HepG2 (cell line): ENCODE results near the gene ZNF765. TPM values are rescaled to one million over a fixed set of nuclear protein-coding genes. Genes with fewer than 3 reads are reported as not detected.

Experiments
- ARID2 ChIP-seq: sonication (generic); formaldehyde crosslinking; IDR thresholded peaks from 2 replicates; pipeline ENCODE4 v1.8.1; 2022; ENCODE audit warnings: mild to moderate bottlenecking, missing genetic modification reagents, borderline replicate concordance
- ASH2L ChIP-seq: fragments of 300-600, 200-600 bp; sonication (generic); IDR thresholded peaks from 2 replicates; pipeline ENCODE4 v1.7.0; 2017; ENCODE audit warnings: low read depth, mild to moderate bottlenecking, moderate library complexity, mixed read lengths, low read length; ENCODE audit not compliant: insufficient read length
- CENPX ChIP-seq: sonication (generic); formaldehyde crosslinking; IDR thresholded peaks from 2 replicates; pipeline ENCODE4 v1.9.0; 2021; ENCODE audit warnings: mild to moderate bottlenecking, missing genetic modification reagents, moderate library complexity
- HOXA3 ChIP-seq: sonication (generic); formaldehyde crosslinking; IDR thresholded peaks from 2 replicates; pipeline ENCODE4 v1.5.0; 2020; ENCODE audit warnings: missing genetic modification reagents
- LCORL ChIP-seq, 2 experiments: fragments of 450-650 bp in 1 of 2; sonication (generic) in 1 of 2; formaldehyde crosslinking in 1 of 2; IDR thresholded peaks; 2 replicates each; pipeline versions ENCODE4 v1.5.0 to v1.6.1; 2017 to 2020; ENCODE audit warnings: antibody characterized with exemption in 1 of 2, missing genetic modification reagents in 1 of 2
- MTA1 ChIP-seq: sonication (generic); formaldehyde crosslinking; IDR thresholded peaks from 2 replicates; pipeline ENCODE4 v1.4.0; 2020; ENCODE audit warnings: missing genetic modification reagents, mild to moderate bottlenecking, borderline replicate concordance
- NCOR1 ChIP-seq: fragments of 200-600 bp; sonication (generic); IDR thresholded peaks from 2 replicates; pipeline ENCODE4 v1.7.0; 2017; ENCODE audit warnings: antibody characterized with exemption, low read length, borderline replicate concordance
- PAXIP1 ChIP-seq: sonication (generic); formaldehyde crosslinking; conservative IDR thresholded peaks from 2 replicates; pipeline ENCODE4 v1.4.0; 2020; ENCODE audit warnings: mild to moderate bottlenecking, missing genetic modification reagents, moderate library complexity
- PHB2 ChIP-seq: fragments of 450-650 bp; IDR thresholded peaks from 2 replicates; pipeline ENCODE4 v1.6.1; 2018; ENCODE audit not compliant: partially characterized antibody
- PHF20 ChIP-seq: sonication (generic); formaldehyde crosslinking; IDR thresholded peaks from 2 replicates; pipeline ENCODE4 v1.5.0; 2020; ENCODE audit warnings: mild to moderate bottlenecking, missing genetic modification reagents
- POLR2AphosphoS2 ChIP-seq: IDR thresholded peaks from 2 replicates; pipeline ENCODE4 v1.6.1; 2011; ENCODE audit warnings: low read depth, low read length, improper control_type of control experiment
- POLR2G ChIP-seq: fragments of 200-400 bp; formaldehyde crosslinking; IDR thresholded peaks from 2 replicates; pipeline ENCODE4 v1.6.1; 2018; ENCODE audit warnings: mild to moderate bottlenecking, low read depth, low read length, moderate library complexity
- PRMT3 ChIP-seq: sonication (generic); formaldehyde crosslinking; IDR thresholded peaks from 2 replicates; pipeline ENCODE4 v1.8.1; 2022; ENCODE audit warnings: low read depth, mild to moderate bottlenecking, moderate library complexity, missing genetic modification reagents, borderline replicate concordance
- REPIN1 ChIP-seq: sonication (generic); formaldehyde crosslinking; IDR thresholded peaks from 2 replicates; pipeline ENCODE4 v1.8.0; 2022; ENCODE audit warnings: missing genetic modification reagents, low read depth, mild to moderate bottlenecking, borderline replicate concordance
- SMC3 ChIP-seq: IDR thresholded peaks from 2 replicates; pipeline ENCODE4 v1.6.1; 2011; ENCODE audit warnings: low read length, improper control_type of control experiment
- SP140L ChIP-seq: sonication (generic); formaldehyde crosslinking; IDR thresholded peaks from 2 replicates; pipeline ENCODE4 v1.4.0; 2020; ENCODE audit warnings: missing genetic modification reagents, borderline replicate concordance
- SP5 ChIP-seq: IDR thresholded peaks from 2 replicates; pipeline ENCODE4 v1.6.1; 2016; ENCODE audit warnings: low read depth, borderline replicate concordance
- ZFP82 ChIP-seq: sonication (generic); formaldehyde crosslinking; IDR thresholded peaks from 2 replicates; pipeline ENCODE4 v1.5.1; 2020; ENCODE audit warnings: mild to moderate bottlenecking, missing genetic modification reagents, borderline replicate concordance
- ZMYM4 ChIP-seq: sonication (generic); formaldehyde crosslinking; IDR thresholded peaks from 2 replicates; pipeline ENCODE4 v1.8.1; 2023; ENCODE audit warnings: mild to moderate bottlenecking, missing genetic modification reagents
- ZNF121 ChIP-seq: sonication (generic); formaldehyde crosslinking; IDR thresholded peaks from 2 replicates; pipeline ENCODE4 v1.5.0; 2020; ENCODE audit warnings: mild to moderate bottlenecking, missing genetic modification reagents
- ZNF160 ChIP-seq: sonication (generic); formaldehyde crosslinking; IDR thresholded peaks from 2 replicates; pipeline ENCODE4 v1.8.0; 2022; ENCODE audit warnings: mild to moderate bottlenecking, inconsistent platforms, missing genetic modification reagents
- ZNF263 ChIP-seq: sonication (generic); formaldehyde crosslinking; IDR thresholded peaks from 2 replicates; pipeline ENCODE4 v1.4.0; 2020; ENCODE audit warnings: missing genetic modification reagents
- ZNF264 ChIP-seq: sonication (generic); formaldehyde crosslinking; IDR thresholded peaks from 2 replicates; pipeline ENCODE4 v1.4.0; 2020; ENCODE audit warnings: missing genetic modification reagents
- ZNF543 ChIP-seq: sonication (generic); formaldehyde crosslinking; IDR thresholded peaks from 2 replicates; pipeline ENCODE4 v1.4.0; 2020; ENCODE audit warnings: mild to moderate bottlenecking, missing genetic modification reagents
- polyA plus RNA-seq, 8 experiments: library from polyadenylated mRNA; depleted of rRNA in 3 of 8; stranded (reverse) in 7 of 8; unstranded in 1 of 8; fragments of >200 nt; fragmentation: Illumina TruSeq in 4 of 8; extraction: Trizol in 4 of 8; gene quantifications; 2 replicates each; pipeline versions ENCODE4 v1.2.1 to v1.2.3, GENCODE V29; 2011 to 2016; ENCODE audit warnings: low read depth in 4 of 8, missing spikeins in 1 of 8, mixed read lengths in 1 of 8; ENCODE audit not compliant: insufficient read depth in 1 of 8
- total RNA-seq, 5 experiments: library from RNA; depleted of rRNA; stranded (reverse); fragments of >200 nt; fragmentation: Illumina TruSeq; extraction: Trizol; gene quantifications; 2 replicates each; pipeline ENCODE4 v1.2.3, GENCODE V29; 2016; ENCODE audit warnings: low read depth in 1 of 5
- TF ChIP-seq, protein P1 (sequence below): sonication (generic); formaldehyde crosslinking; IDR thresholded peaks from 2 replicates; pipeline ENCODE4 v1.5.0; 2020; ENCODE audit warnings: missing genetic modification reagents

The ZNF765 gene
- total and polyA plus RNA-seq, 2 of the 13 experiments (the other 11 are each of a cell fraction or from before 2014, with no cell fraction given): 5.0 to 14.5 TPM

- TF ChIP-seq ZNF264 (0 out of 2 replicates have a peak, but pooled peaks have one; percentile 40), ARID2 (CRISPR knock-in tag) (no peak), POLR2AphosphoS2 (no peak), PAXIP1 (CRISPR knock-in tag) (peak; percentile 61), LCORL (IDR thresholded peaks at IDR 0.05) (no peak), LCORL (CRISPR knock-in tag; IDR thresholded peaks at IDR 0.05) (peak; percentile 42; the same call in 1 of the 2 replicates), PHB2 (no peak), ZNF543 (CRISPR knock-in tag) (0 out of 2 replicates have a peak, but pooled peaks have one; percentile 56), ZMYM4 (CRISPR knock-in tag) (peak; percentile 26; the same call in 1 of the 2 replicates), ZNF263 (CRISPR knock-in tag) (no peak), PHF20 (CRISPR knock-in tag) (peak; percentile 66), NCOR1 (peak; percentile 24; the same call in 1 of the 2 replicates), CENPX (CRISPR knock-in tag) (no peak), ASH2L (peak; percentile 61), POLR2G (peak; percentile 77), HOXA3 (CRISPR knock-in tag) (peak; percentile 43), PRMT3 (CRISPR knock-in tag) (no peak), ZNF160 (peak; percentile 68; the same call in 1 of the 2 replicates), SP5 (CRISPR knock-in tag) (peak; percentile 63), ZFP82 (peak; percentile 43; the same call in 1 of the 2 replicates), SP140L (CRISPR knock-in tag) (peak; percentile 49; the same call in 1 of the 2 replicates), ZNF121 (no peak), REPIN1 (CRISPR knock-in tag) (no peak; the same call in 1 of the 2 replicates), SMC3 (no peak), MTA1 (0 out of 2 replicates have a peak, but pooled peaks have one; percentile 27)
- TF ChIP-seq, protein P1, sequence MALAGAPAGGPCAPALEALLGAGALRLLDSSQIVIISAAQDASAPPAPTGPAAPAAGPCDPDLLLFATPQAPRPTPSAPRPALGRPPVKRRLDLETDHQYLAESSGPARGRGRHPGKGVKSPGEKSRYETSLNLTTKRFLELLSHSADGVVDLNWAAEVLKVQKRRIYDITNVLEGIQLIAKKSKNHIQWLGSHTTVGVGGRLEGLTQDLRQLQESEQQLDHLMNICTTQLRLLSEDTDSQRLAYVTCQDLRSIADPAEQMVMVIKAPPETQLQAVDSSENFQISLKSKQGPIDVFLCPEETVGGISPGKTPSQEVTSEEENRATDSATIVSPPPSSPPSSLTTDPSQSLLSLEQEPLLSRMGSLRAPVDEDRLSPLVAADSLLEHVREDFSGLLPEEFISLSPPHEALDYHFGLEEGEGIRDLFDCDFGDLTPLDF: peak; percentile 65
Measured at GRCh38 chr19:53467485-53468262, 72.7 kb downstream of the ZNF765 start, which contains the start of gene ZNF813 (continued).
